Measurements from ENCODE around the gene ZNF283. TPM values are rescaled to one million over a fixed set of nuclear protein-coding genes. Genes with fewer than 3 reads are reported as not detected.
"Not testable (repeated sequence)": the region's sequence is repeated elsewhere in the genome, so short reads cannot be mapped to it uniquely, and the experiment has no call there.

ZNF283 gene
- total RNA-seq, 1 donor from 2014 or later = 20.7 TPM

GRCh38 chr19:43799502-43800142, 27.5 kb upstream of the ZNF283 start:
- no peak for DNase-seq (ENCODE audit: low read depth)

GRCh38 chr19:43802216-43802951, 24.7 kb upstream of the ZNF283 start, which contains the start of gene LYPD5:
TSS of gene LYPD5 (minus strand) at chr19:43802447. CDS start at chr19:43802380, 67 bp downstream.
- DNase-seq (ENCODE audit: low read depth) = no peak

- DNase-seq (ENCODE audit: low read depth) = no peak
Observed at GRCh38 chr19:43804432-43804831, 22.7 kb upstream of the ZNF283 start.

GRCh38 chr19:43806401-43806800, 20.7 kb upstream of the ZNF283 start:
- not testable (repeated sequence) for DNase-seq (ENCODE audit: low read depth)

GRCh38 chr19:43806848-43807247, 20.3 kb upstream of the ZNF283 start:
- DNase-seq (ENCODE audit: low read depth) = no peak

- DNase-seq (ENCODE audit: low read depth) = no peak
Observed at GRCh38 chr19:43807651-43808050, 19.5 kb upstream of the ZNF283 start.

- DNase-seq (ENCODE audit: low read depth) = peak; percentile 70
Observed at GRCh38 chr19:43809762-43810696, 17.1 kb upstream of the ZNF283 start.

- no peak for DNase-seq (ENCODE audit: low read depth)
Observed at GRCh38 chr19:43811837-43812236, 15.3 kb upstream of the ZNF283 start.

GRCh38 chr19:43812259-43812658, 14.9 kb upstream of the ZNF283 start:
- DNase-seq (ENCODE audit: low read depth) = no peak

- DNase-seq (ENCODE audit: low read depth) = no peak
Observed at GRCh38 chr19:43812688-43813087, 14.4 kb upstream of the ZNF283 start.

GRCh38 chr19:43814663-43815352, 12.3 kb upstream of the ZNF283 start:
- DNase-seq (ENCODE audit: low read depth) = no peak

- not testable (repeated sequence) for DNase-seq (ENCODE audit: low read depth)
Observed at GRCh38 chr19:43817454-43817853, 9.7 kb upstream of the ZNF283 start.

- no peak for DNase-seq (ENCODE audit: low read depth)
Observed at GRCh38 chr19:43818500-43818899, 8.6 kb upstream of the ZNF283 start.

GRCh38 chr19:43820098-43820883, 6.8 kb upstream of the ZNF283 start:
- no peak for DNase-seq (ENCODE audit: low read depth)

- no peak for DNase-seq (ENCODE audit: low read depth)
Observed at GRCh38 chr19:43820884-43821215, 6.3 kb upstream of the ZNF283 start.

- not testable (repeated sequence) for DNase-seq (ENCODE audit: low read depth)
Observed at GRCh38 chr19:43823856-43824255, 3.3 kb upstream of the ZNF283 start.

GRCh38 chr19:43824572-43824971, 2.5 kb upstream of the ZNF283 start:
- not testable (repeated sequence) for DNase-seq (ENCODE audit: low read depth)

GRCh38 chr19:43839139-43839538, 12.0 kb downstream of the ZNF283 start:
- no peak for DNase-seq (ENCODE audit: low read depth)

GRCh38 chr19:43842007-43842406, 14.9 kb downstream of the ZNF283 start:
- no peak for DNase-seq (ENCODE audit: low read depth)

GRCh38 chr19:43847246-43847645, 20.1 kb downstream of the ZNF283 start:
- DNase-seq (ENCODE audit: low read depth) = no peak

- DNase-seq (ENCODE audit: low read depth) = no peak
Observed at GRCh38 chr19:43847884-43848283, 20.8 kb downstream of the ZNF283 start.

Measured in renal cortical epithelial cell (primary cell).